Activated naive CD4-positive, alpha-beta T cell treated with anti-CD3 and anti-CD28 coated beads, Interleukin-2, amount 50 U/mL, for 24 hours (primary cell): ENCODE data around the gene ZBTB7B.

ENCODE experiments used
- H3K27ac Mint-ChIP-seq: one replicate; pipeline ENCODE4 v1.8.0; 2021; ENCODE audit warnings: mild to moderate bottlenecking, mixed read lengths
- H3K27me3 Mint-ChIP-seq: one replicate; pipeline ENCODE4 v1.8.0; 2021; ENCODE audit warnings: mixed read lengths
- H3K36me3 Mint-ChIP-seq: one replicate; pipeline ENCODE4 v1.8.0; 2021; ENCODE audit warnings: mixed read lengths
- H3K4me1 Mint-ChIP-seq: one replicate; pipeline ENCODE4 v1.8.0; 2021; ENCODE audit warnings: mixed read lengths
- H3K4me3 Mint-ChIP-seq: one replicate; pipeline ENCODE4 v1.8.0; 2021; ENCODE audit warnings: mild to moderate bottlenecking, mixed read lengths
- H3K9me3 Mint-ChIP-seq: one replicate; pipeline ENCODE4 v1.8.0; 2021; ENCODE audit warnings: mixed read lengths

ZBTB7B gene

GRCh38 chr1:154962795-154963330, 39.7 kb upstream of the ZBTB7B start:
- Mint-ChIP-seq H3K4me3 (peak overlapping the region; percentile 86), H3K27ac (peak overlapping the region; percentile 90), H3K4me1 (peaks cover 32% of the 10 kb centered on the region), H3K36me3 (peaks cover 7% of the 10 kb centered on the region), H3K27me3 (no peaks in the 10 kb centered on the region), H3K9me3 (no peaks in the 10 kb centered on the region)

- Mint-ChIP-seq H3K27me3 (no peaks in the 10 kb centered on the region), H3K27ac (peak overlapping the region; percentile 43), H3K36me3 (peaks cover 5% of the 10 kb centered on the region), H3K9me3 (no peaks in the 10 kb centered on the region), H3K4me3 (no peak overlapping the region), H3K4me1 (peaks cover 29% of the 10 kb centered on the region)
Measured at GRCh38 chr1:154963643-154964042, 39.0 kb upstream of the ZBTB7B start.

- H3K4me1 Mint-ChIP-seq: peaks cover 34% of the 10 kb centered on the region
- no peaks in the 10 kb centered on the region for H3K27me3 Mint-ChIP-seq
- H3K9me3 Mint-ChIP-seq: no peaks in the 10 kb centered on the region
- peaks cover 5% of the 10 kb centered on the region for H3K36me3 Mint-ChIP-seq
- H3K27ac Mint-ChIP-seq: no peak overlapping the region
- no peak overlapping the region for H3K4me3 Mint-ChIP-seq
Measured at GRCh38 chr1:154964359-154964758, 38.2 kb upstream of the ZBTB7B start.

- Mint-ChIP-seq H3K9me3 (no peaks in the 10 kb centered on the region), H3K27ac (no peak overlapping the region), H3K4me1 (peaks cover 36% of the 10 kb centered on the region), H3K27me3 (no peaks in the 10 kb centered on the region), H3K36me3 (peaks cover 7% of the 10 kb centered on the region), H3K4me3 (no peak overlapping the region)
Measured at GRCh38 chr1:154966111-154966510, 36.5 kb upstream of the ZBTB7B start.

- Mint-ChIP-seq H3K4me1 (peaks cover 43% of the 10 kb centered on the region), H3K27ac (no peak overlapping the region), H3K36me3 (peaks cover 7% of the 10 kb centered on the region), H3K4me3 (no peak overlapping the region), H3K9me3 (no peaks in the 10 kb centered on the region), H3K27me3 (no peaks in the 10 kb centered on the region)
Measured at GRCh38 chr1:154967331-154967950, 35.2 kb upstream of the ZBTB7B start.

GRCh38 chr1:154968731-154969130, 33.9 kb upstream of the ZBTB7B start:
- Mint-ChIP-seq H3K4me3 (no peak overlapping the region), H3K36me3 (peaks cover 6% of the 10 kb centered on the region), H3K4me1 (peaks cover 40% of the 10 kb centered on the region)

GRCh38 chr1:154969246-154969645, 33.4 kb upstream of the ZBTB7B start:
- H3K9me3 Mint-ChIP-seq: no peaks in the 10 kb centered on the region
- no peaks in the 10 kb centered on the region for H3K27me3 Mint-ChIP-seq
- peaks cover 38% of the 10 kb centered on the region for H3K4me1 Mint-ChIP-seq
- peaks cover 4% of the 10 kb centered on the region for H3K36me3 Mint-ChIP-seq
- peak overlapping the region; percentile 79 for H3K27ac Mint-ChIP-seq
- peak overlapping the region; percentile 30 for H3K4me3 Mint-ChIP-seq

More at GRCh38 chr1:154968731-154969130, 33.9 kb upstream of the ZBTB7B start:
- Mint-ChIP-seq H3K27me3 (no peaks in the 10 kb centered on the region), H3K9me3 (no peaks in the 10 kb centered on the region), H3K27ac (peak overlapping the region; percentile 59)

GRCh38 chr1:154969860-154970452, 32.6 kb upstream of the ZBTB7B start:
- Mint-ChIP-seq H3K27me3 (no peaks in the 10 kb centered on the region), H3K4me1 (peaks cover 38% of the 10 kb centered on the region), H3K36me3 (peaks cover 4% of the 10 kb centered on the region), H3K27ac (no peak overlapping the region), H3K9me3 (no peaks in the 10 kb centered on the region), H3K4me3 (no peak overlapping the region)

- no peaks in the 10 kb centered on the region for H3K9me3 Mint-ChIP-seq
- H3K36me3 Mint-ChIP-seq: peaks cover 2% of the 10 kb centered on the region
- H3K27me3 Mint-ChIP-seq: no peaks in the 10 kb centered on the region
- H3K4me1 Mint-ChIP-seq: peaks cover 38% of the 10 kb centered on the region
- H3K4me3 Mint-ChIP-seq: peak within 1 kb of the TSS; percentile 40
- peak within 1 kb of the TSS; percentile 79 for H3K27ac Mint-ChIP-seq
Measured at GRCh38 chr1:154970631-154971340, 31.8 kb upstream of the ZBTB7B start, which contains the start of gene SHC1. TSS of gene SHC1 (minus strand) at chr1:154970747. CDS start at chr1:154970526, 221 bp downstream.

- H3K27ac Mint-ChIP-seq: peak overlapping the region; percentile 13
- H3K4me1 Mint-ChIP-seq: peaks cover 38% of the 10 kb centered on the region
- H3K4me3 Mint-ChIP-seq: peak overlapping the region; percentile 40
- H3K27me3 Mint-ChIP-seq: no peaks in the 10 kb centered on the region
- H3K9me3 Mint-ChIP-seq: no peaks in the 10 kb centered on the region
- H3K36me3 Mint-ChIP-seq: peaks cover 2% of the 10 kb centered on the region
Measured at GRCh38 chr1:154971341-154971998, 31.1 kb upstream of the ZBTB7B start.

- H3K36me3 Mint-ChIP-seq: peaks cover 2% of the 10 kb centered on the region
- no peak overlapping the region for H3K4me3 Mint-ChIP-seq
- peaks cover 38% of the 10 kb centered on the region for H3K4me1 Mint-ChIP-seq
- H3K27me3 Mint-ChIP-seq: no peaks in the 10 kb centered on the region
- H3K9me3 Mint-ChIP-seq: no peaks in the 10 kb centered on the region
- H3K27ac Mint-ChIP-seq: peak overlapping the region; percentile 69
Measured at GRCh38 chr1:154972213-154972516, 30.4 kb upstream of the ZBTB7B start.

GRCh38 chr1:154972517-154973343, 29.9 kb upstream of the ZBTB7B start:
- H3K27me3 Mint-ChIP-seq: no peaks in the 10 kb centered on the region
- H3K27ac Mint-ChIP-seq: peak overlapping the region; percentile 69
- H3K36me3 Mint-ChIP-seq: peaks cover 2% of the 10 kb centered on the region
- H3K4me1 Mint-ChIP-seq: peaks cover 38% of the 10 kb centered on the region
- H3K9me3 Mint-ChIP-seq: no peaks in the 10 kb centered on the region
- no peak overlapping the region for H3K4me3 Mint-ChIP-seq

GRCh38 chr1:154973344-154974101, 29.1 kb upstream of the ZBTB7B start:
- Mint-ChIP-seq H3K9me3 (no peaks in the 10 kb centered on the region), H3K4me3 (no peak overlapping the region), H3K27me3 (no peaks in the 10 kb centered on the region), H3K36me3 (peaks cover 2% of the 10 kb centered on the region), H3K4me1 (peaks cover 33% of the 10 kb centered on the region), H3K27ac (no peak overlapping the region)

GRCh38 chr1:154974102-154974807, 28.3 kb upstream of the ZBTB7B start, which contains the start of gene CKS1B:
TSS of gene CKS1B (plus strand) at chr1:154974681. CDS start at chr1:154974746, 65 bp downstream.
- Mint-ChIP-seq H3K36me3 (peaks cover 2% of the 10 kb centered on the region), H3K27me3 (no peaks in the 10 kb centered on the region), H3K4me1 (peaks cover 29% of the 10 kb centered on the region), H3K27ac (no peak within 1 kb of the TSS), H3K9me3 (no peaks in the 10 kb centered on the region), H3K4me3 (no peak within 1 kb of the TSS)
